CD1c-positive myeloid dendritic cell (primary cell): ENCODE data around the gene MRPL48.
A peak's percentile ranks its signal among the peaks of the same experiment; 100 is the strongest.
"Not testable (repeated sequence)": the region's sequence is repeated elsewhere in the genome, so short reads cannot be mapped to it uniquely, and the experiment has no call there.

Source experiments
- DNase-seq: peaks from one replicate; pipeline ENCODE4 v3.0.0-alpha.2; 2016; ENCODE audit errors: extremely low spot score

Gene MRPL48

DNA sequence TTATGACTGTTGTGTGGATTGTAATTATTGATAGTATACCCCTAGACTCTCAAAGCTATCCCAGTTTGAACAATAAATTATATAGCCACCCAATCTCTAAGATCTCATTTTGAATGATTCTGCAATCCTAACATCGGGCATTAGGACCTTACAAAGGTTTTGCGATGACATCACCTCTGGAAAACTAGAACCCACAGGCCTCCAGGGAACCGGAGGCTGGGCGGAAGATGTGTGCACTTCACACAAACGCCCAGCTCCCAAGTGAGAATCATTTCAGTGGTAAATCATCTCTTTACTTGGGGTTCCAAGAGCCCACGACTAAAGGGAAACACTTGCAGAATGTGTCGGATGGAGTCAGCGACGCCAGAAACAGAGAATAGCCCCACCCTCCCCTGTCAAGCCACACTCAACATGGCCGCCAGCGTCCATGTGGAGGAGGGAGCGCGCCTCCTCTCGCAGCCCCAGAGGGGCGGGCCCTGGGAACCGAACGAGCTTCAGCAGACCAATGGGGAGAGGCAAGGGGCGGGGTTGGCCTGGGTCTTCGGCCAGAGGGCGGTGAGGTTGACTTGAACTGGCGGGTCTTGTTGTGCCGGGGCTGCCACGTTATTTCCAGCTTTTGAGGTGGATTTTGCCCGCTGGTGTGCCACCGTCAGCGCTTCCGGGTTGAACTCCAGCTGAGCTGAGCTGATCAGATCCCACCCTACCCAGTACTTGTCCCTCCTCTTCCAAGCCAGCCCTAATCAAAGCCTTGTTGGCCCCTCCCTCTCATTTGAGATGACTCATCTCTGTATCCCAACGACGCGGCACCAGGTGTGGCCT is 8.4 kb upstream of the MRPL48 start:
- DNase-seq, result peak; percentile 98

GRCh38 chr11:73781303-73781702 is 6.4 kb upstream of the MRPL48 start:
- DNase-seq, result no peak

DNA sequence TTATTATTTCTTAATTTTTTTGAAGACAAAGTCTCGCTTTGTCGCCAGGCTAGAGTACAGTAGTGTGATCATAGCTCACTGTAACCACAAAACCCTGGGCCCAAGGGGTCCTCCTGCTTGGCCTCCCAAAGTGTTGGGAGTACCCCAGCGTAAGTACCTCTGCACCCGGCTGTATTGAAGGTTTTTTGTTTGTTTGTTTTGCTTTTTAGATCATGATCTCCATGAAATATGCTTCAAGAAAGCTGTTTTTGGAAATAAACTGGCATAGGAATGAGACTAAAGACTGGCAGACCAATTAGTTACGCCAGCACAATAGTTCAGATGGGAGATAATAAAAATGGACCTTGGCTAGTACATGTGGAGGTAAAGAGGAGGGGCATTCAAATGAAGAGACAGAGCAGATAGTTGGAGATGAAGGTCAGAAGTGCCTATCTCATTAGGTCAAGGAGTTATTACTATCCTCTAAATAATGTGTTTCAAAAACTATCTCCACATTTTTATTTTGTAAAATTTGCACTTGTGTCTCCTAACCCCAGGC is 4.1 kb upstream of the MRPL48 start:
- DNase-seq, result no peak

- no peak for DNase-seq
Observed at GRCh38 chr11:73784080-73784634, 3.5 kb upstream of the MRPL48 start.

- DNase-seq, result no peak
Observed at GRCh38 chr11:73784734-73785133, 2.9 kb upstream of the MRPL48 start.

DNA sequence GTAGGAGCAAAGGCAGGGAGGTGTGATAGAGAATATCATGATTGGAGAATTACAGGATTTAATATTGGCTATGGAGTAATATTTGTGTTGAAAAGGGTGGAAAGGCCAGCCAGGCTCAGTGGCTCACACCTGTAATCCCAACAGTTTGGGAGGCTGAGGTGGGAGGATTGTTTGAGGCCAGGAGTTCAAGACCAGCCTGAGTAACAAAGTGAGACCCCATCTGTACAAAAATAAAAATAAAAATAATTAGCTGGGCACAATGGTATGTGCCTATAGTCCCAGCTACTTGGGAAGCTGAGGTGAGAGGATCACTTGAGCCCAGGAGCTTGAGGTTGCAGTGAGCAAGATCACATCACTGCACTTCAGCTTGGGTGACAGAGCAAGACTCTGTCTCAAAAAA is 2.2 kb upstream of the MRPL48 start:
- not testable (repeated sequence) for DNase-seq

DNA sequence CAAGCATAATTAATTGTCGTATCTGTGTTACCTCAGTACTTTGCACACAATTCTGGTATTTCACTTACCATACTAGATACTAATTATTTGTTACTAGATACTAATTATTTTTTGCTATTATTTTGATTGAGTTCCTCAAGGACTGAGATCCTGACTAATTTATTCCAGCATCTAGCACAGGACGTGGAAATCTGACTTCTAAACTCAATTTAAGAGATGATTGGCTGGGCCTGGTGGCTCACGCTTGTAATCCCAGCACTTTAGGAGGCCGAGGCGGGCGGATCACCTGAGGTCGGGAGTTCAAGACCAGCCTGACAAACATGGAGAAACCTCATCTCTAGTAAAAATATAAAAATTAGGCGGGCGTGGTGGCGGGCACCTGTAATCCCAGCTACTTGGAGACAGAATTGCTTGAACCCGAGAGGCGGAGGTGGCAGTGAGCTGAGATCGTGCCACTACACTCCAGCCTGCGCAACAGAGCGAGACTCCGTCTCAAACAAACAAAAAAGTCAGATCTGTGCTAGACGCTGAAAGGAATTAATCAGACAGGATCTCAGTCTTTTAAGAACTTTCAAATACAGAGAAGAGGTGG is 527 bp upstream of the MRPL48 start:
- no peak for DNase-seq

DNA sequence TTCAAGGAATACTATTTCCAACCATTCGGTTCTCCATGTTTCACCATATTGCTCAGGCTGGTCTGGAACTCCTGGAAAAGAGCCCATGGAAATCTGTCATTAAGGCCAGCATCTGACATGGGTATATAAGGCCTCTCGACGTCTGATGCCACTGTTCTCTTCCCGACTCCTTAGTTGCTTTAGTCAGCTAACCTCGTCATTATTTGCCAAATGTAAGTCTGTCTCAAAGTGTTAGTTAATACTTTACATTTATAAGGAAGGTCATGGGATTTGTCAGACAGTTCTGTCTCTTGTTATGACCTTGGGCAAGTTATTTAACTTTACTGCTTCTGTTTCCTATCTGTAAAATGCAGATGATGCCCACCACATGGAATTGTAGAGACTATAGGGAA is 1.6 kb downstream of the MRPL48 start:
- DNase-seq, result no peak

- no peak for DNase-seq
Observed at GRCh38 chr11:73792584-73792983, 4.9 kb downstream of the MRPL48 start.

- DNase-seq, result no peak
Observed at GRCh38 chr11:73795925-73796632, 8.4 kb downstream of the MRPL48 start.

DNA sequence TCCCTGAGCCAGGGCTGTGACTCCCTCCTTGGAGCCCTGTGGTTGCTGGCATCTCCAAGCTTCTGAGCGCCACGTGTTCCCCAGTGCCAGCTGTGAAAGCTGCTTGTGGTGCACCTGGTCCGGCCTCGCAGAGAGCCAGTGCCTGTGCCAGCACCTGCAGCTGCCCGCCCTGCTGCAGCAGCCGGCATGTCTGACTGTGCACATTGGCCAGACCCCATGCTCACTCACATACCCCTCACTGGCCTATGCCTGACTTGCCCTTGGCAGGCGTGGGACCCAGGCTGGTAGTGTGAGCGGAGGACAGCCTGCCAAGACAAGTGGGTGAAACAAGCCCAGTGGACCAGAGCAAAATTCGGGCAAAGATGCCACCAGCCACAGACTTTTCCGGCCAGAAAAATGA is 9.8 kb downstream of the MRPL48 start:
- DNase-seq, result no peak

DNA sequence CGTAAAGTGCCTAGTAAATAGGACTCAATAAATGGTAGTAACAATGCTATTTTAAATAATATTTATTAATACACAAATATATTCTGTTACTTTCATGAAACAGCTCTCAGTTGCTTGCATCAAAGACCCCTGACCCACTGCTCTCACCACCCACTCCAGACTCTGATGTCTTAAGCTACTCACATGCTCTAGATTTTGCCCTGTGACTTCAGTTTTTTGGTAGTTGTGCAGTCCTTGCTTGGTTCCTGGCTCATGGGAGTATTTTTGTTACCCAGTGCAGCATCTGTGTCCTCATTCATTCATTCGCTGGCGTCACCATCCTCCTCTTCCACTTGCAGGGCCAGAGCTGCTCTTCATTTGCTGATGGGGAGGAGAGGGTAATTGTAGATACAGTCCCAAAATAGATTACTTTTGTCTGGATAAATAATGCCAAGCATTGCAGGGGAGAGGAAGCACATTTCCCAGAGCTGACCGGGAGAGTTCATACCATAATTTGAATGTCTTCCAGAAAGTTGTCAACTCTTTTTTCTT is 12.7 kb downstream of the MRPL48 start:
- no peak for DNase-seq

DNA sequence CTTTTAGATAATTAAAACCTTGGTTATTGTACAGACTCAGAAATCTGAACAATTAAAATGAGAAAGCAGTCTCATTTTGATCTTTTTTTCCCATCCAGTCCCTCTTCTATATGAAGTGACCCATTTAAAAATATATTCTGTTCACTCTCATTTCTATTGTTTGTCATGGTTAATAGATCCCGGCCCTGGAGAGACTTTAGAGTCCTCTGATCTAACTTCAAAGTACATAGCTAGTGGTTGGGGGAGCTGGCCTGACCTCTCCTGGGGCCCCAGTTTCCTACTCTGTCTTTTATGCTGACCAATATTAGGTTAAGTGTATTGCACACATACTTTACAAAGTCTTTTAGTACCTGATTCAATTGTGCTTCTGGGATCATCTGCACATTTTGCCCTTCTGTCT is 13.5 kb downstream of the MRPL48 start:
- no peak for DNase-seq

- DNase-seq, result no peak
Observed at GRCh38 chr11:73804712-73805111, 17.0 kb downstream of the MRPL48 start.

DNA sequence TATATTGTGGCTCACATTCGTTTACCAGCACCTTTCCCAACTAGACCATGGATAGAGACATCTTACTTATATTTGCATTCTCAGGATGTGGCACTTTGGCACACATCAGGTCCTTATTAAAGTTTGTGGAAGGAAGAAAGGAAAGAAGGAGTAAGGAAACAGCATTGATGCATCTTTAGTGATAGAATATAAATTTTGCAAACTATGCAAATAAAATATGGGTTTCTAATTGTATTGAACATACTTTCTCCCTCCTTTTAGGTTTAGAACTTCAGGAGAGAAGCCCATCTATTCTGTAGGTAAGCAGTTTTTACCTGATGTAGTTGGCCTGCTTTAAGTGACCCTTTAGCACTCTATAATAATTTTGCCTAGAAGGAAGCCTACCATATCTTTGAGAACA is 20.4 kb downstream of the MRPL48 start:
- no peak for DNase-seq

DNA sequence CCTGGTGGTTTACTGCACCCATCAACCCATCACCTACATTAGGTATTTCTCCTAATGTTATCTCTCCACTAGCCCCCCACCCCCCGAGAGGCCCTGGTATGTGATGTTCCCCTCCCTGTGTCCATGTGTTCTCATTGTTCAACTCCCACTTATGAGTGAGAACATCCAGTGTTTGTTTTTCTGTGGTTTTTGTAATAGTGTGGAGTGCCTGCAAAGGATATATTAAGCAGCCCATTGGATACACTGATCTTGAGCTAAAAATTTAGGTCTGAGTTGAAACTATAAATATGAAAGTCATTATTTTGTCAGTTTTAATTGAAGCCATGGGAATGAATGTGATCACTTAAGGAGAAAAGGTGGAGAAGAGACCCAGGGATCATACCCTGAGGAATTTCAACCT is 23.0 kb downstream of the MRPL48 start:
- DNase-seq, result no peak

DNA sequence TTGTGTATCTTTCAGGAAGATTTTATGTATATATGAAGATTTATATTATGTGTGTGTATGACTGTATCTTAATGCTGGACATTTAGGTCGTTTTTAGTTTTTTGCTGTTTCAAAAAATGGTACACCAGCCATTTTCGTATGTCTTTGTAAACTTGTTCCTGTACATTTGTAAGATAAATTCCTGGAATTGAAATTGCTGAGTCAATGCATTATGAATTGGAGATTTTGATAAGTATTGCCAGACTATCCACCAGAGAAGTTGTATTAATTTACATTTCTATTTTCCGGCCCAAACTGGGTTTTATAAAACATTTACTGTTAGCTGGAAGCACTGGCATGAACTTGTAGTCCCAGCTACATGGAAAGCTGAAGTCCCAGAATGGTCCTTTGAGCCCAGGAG is 24.6 kb downstream of the MRPL48 start:
- no peak for DNase-seq

GRCh38 chr11:73814812-73815211 is 27.1 kb downstream of the MRPL48 start:
- no peak for DNase-seq

- no peak for DNase-seq
Observed at GRCh38 chr11:73818846-73819245, 31.2 kb downstream of the MRPL48 start.

GRCh38 chr11:73830261-73830660 is 42.6 kb downstream of the MRPL48 start:
- no peak for DNase-seq

DNA sequence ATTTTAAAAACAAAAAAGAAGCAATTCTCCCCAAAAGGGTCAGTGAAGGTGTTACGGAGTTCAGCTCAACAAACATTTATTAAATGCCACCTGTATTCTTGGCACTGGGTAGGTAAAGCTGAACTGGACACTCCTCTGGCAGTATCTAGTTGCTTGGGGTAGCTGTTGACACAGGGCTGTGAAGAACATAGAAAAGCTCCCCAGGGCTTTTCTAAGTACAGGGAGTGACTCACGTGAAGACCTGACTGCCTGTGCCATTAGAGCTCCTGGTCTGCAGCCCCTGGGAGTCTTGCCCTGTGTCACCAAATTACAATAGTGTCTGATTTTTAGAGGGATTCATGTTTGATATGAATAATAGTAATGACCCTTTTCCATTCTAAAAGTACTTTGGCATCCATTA is 45.4 kb downstream of the MRPL48 start:
- no peak for DNase-seq

GRCh38 chr11:73838443-73839122 is 50.9 kb downstream of the MRPL48 start:
- no peak for DNase-seq
